Measurements from ENCODE around the gene ENG. TPM values are rescaled to one million over a fixed set of nuclear protein-coding genes. Genes with fewer than 3 reads are reported as not detected.

Gene ENG
- 100 to 1,000 TPM in 1 of 4 donors, 10 to 100 TPM in 3; 14.0 to 256 (median 50.3) TPM for total RNA-seq

- DNase-seq, result peak; percentile 77
- Histone ChIP-seq H3K27ac (peak within 1 kb of the TSS; percentile 82 to 89), H3K9me3 (no peaks in the 10 kb centered on the region), H3K36me3 (no peaks in the 10 kb centered on the region), H3K4me3 (peak within 1 kb of the TSS; percentile 64 to 67), H3K27me3 (no peaks in the 10 kb centered on the region), H3K4me1 (peaks cover 0 to 9% of the 10 kb centered on the region in 2 donors)
- TF ChIP-seq, protein P1, sequence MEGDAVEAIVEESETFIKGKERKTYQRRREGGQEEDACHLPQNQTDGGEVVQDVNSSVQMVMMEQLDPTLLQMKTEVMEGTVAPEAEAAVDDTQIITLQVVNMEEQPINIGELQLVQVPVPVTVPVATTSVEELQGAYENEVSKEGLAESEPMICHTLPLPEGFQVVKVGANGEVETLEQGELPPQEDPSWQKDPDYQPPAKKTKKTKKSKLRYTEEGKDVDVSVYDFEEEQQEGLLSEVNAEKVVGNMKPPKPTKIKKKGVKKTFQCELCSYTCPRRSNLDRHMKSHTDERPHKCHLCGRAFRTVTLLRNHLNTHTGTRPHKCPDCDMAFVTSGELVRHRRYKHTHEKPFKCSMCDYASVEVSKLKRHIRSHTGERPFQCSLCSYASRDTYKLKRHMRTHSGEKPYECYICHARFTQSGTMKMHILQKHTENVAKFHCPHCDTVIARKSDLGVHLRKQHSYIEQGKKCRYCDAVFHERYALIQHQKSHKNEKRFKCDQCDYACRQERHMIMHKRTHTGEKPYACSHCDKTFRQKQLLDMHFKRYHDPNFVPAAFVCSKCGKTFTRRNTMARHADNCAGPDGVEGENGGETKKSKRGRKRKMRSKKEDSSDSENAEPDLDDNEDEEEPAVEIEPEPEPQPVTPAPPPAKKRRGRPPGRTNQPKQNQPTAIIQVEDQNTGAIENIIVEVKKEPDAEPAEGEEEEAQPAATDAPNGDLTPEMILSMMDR (IDR thresholded peaks at IDR 0.05), result peak; percentile 13 to 44 (median 21)
- TF ChIP-seq POLR2A (IDR thresholded peaks at IDR 0.05), result peak in 1 of 2 donors; percentile 47
- intact Hi-C loops (cut with DNase I; ENCODE audit: low total_unique reads), result no loop called here
Observed at GRCh38 chr9:127854184-127854806, at the start of gene ENG. Gene ENG (minus strand): TSS chr9:127854658. CDS start chr9:127854355, 303 bp downstream.

GRCh38 chr9:127903557-127904475 is 49.4 kb upstream of the ENG start:
- peaks cover 0 to 28% of the 10 kb centered on the region in 2 donors for H3K4me1 ChIP-seq
- TF ChIP-seq POLR2A (IDR thresholded peaks at IDR 0.05), result no peak
- TF ChIP-seq, protein P1 (IDR thresholded peaks at IDR 0.05), result no peak
- intact Hi-C loops (cut with DNase I; ENCODE audit: low total_unique reads), result no loop called here
- H3K4me3 ChIP-seq, result no peak overlapping the region
- H3K27me3 ChIP-seq, result no peaks in the 10 kb centered on the region
- peak overlapping the region; percentile 78 to 89 for H3K27ac ChIP-seq
- peak in 1 of 2 donors; percentile 78 for DNase-seq
- no peaks in the 10 kb centered on the region for H3K36me3 ChIP-seq
- no peaks in the 10 kb centered on the region for H3K9me3 ChIP-seq

DNA sequence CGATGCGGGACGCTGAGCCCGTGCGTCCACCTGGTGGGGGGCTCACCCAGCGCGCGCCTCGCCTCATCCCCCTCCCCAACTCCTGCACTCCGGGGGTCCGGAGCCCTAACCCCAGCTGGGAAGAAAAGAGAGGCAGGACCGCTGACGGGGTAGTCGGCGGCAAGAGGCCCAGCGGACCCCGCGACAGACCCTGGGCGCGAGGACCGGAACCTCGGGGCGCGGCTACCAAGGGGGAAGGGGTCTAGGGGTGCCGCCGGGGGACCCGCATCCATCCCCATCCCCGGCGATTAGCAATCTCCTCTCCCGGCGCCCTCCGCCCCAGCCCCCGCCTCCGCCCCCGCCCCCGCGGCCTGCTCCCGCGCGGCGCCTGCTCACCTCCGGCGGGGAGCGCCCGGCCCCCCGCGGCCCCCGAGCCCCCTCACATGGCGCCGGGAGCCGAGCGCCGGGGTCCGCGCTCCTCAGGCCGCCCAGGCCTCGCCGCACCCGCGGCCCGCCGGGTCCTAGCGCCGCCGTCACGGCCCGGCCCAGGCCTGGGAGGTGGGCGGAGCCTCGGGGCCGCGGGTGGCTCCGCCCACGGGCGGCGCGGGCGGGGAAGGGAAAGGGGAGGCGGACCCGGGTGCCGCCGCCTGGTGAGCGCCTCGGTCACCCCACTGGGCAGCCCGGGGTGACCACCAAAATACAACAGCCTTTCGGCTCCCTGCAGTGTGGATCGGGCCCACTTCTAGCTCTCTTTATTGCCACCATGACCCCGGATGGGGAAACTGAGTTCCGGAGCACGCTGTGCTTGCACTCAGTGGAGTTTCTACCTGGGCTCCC is 44.9 kb upstream of the ENG start, which contains the start of gene ST6GALNAC6:
ST6GALNAC6 (minus strand) TSS at position 476 of the 816 bp plus-strand sequence. CDS start 1,622 bp downstream, outside the sequence.
- Histone ChIP-seq H3K27ac (peak within 1 kb of the TSS; percentile 93 to 97), H3K4me1 (peaks cover 0 to 33% of the 10 kb centered on the region in 2 donors)
- intact Hi-C loops (cut with DNase I; ENCODE audit: low total_unique reads), result no loop called here

GRCh38 chr9:127898433-127899127 is 44.1 kb upstream of the ENG start:
- TF ChIP-seq POLR2A (IDR thresholded peaks at IDR 0.05), result no peak
- TF ChIP-seq, protein P1 (IDR thresholded peaks at IDR 0.05), result no peak
- Histone ChIP-seq H3K27ac (peak overlapping the region; percentile 93 to 97), H3K4me1 (peaks cover 0 to 26% of the 10 kb centered on the region in 2 donors), H3K36me3 (no peaks in the 10 kb centered on the region), H3K9me3 (no peaks in the 10 kb centered on the region), H3K4me3 (peak overlapping the region; percentile 72 to 79), H3K27me3 (no peaks in the 10 kb centered on the region)
- DNase-seq, result peak; percentile 71 to 75
- intact Hi-C loops (cut with DNase I; ENCODE audit: low total_unique reads), result no loop called here

More for the DNA sequence above, 44.9 kb upstream of the ENG start, which contains the start of gene ST6GALNAC6:
- Histone ChIP-seq H3K36me3 (no peaks in the 10 kb centered on the region), H3K4me3 (peak within 1 kb of the TSS; percentile 72 to 79), H3K27me3 (no peaks in the 10 kb centered on the region), H3K9me3 (no peaks in the 10 kb centered on the region)
- TF ChIP-seq, protein P1 (IDR thresholded peaks at IDR 0.05), result peak in 2 of 4 experiments; percentile 18 to 25
- TF ChIP-seq POLR2A (IDR thresholded peaks at IDR 0.05), result peak; percentile 77 to 83
- DNase-seq, result peak; percentile 67 to 84
